ENCODE data around the gene TLE5. TPM values are rescaled to one million over a fixed set of nuclear protein-coding genes. Genes with fewer than 3 reads are reported as not detected.

The TLE5 gene
- total and polyA plus RNA-seq, 10 of the 15 experiments (the other 5 are each of a cell fraction or from before 2014, with no cell fraction given): 2.5 to 373 (median 154) TPM

DNA sequence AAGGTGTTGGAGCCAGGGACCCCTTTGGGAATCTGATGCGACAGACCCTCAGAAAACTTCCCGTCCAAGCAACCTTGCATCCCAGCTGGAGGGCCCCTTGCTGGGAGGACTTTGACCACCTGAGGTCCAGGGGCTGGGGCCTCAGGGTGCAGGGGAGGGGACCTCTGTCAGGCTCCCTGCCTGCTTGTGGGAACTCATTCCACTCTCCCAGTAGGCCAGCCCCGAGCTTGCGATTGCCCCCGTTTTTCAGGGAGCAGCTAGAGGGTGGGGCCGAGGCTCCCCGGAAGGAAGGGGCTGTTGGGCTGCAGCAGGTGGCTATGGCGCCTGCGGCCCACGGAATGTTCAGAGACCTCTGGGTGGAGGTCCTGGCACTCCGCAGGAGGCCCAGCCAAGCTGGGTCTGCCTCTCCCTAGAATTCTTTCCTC is 34.6 kb upstream of the TLE5 start:
- intact Hi-C loops (cut with micrococcal nuclease; ENCODE audit: unreplicated experiment): no loop called here
- 93% methylated on average over 11 of the region's 11 CpGs for WGBS (ENCODE audit: insufficient coverage, insufficient replicate concordance, low lambda C conversion rate, missing lambda C conversion rate)
- peaks cover 17% of the 10 kb centered on the region for H3K4me1 ChIP-seq (ENCODE audit: control insufficient read depth, insufficient read depth, low read length)
- CTCF ChIA-PET: interaction anchor here (1.0 kb wide), 1 partner anchor 28 kb away, joined by 3 read pairs; no protein-coding TSS in a partner anchor
- H2AFZ ChIP-seq (ENCODE audit: control insufficient read depth, low read depth, low read length): no peak overlapping the region
- H3K36me3 ChIP-seq (ENCODE audit: control insufficient read depth in 2 of 2, insufficient read depth in 2 of 2, low read length in 1 of 2): no peaks in the 10 kb centered on the region
- RAD21 ChIA-PET (ENCODE audit: unreplicated experiment): interaction anchor here (0.7 kb wide), 1 partner anchor 111 kb away, joined by 3 read pairs; no protein-coding TSS in a partner anchor
- no peak for TF ChIP-seq PML (IDR thresholded peaks at IDR 0.05; ENCODE audit: low read length)
- TF ChIP-seq, protein P1, sequence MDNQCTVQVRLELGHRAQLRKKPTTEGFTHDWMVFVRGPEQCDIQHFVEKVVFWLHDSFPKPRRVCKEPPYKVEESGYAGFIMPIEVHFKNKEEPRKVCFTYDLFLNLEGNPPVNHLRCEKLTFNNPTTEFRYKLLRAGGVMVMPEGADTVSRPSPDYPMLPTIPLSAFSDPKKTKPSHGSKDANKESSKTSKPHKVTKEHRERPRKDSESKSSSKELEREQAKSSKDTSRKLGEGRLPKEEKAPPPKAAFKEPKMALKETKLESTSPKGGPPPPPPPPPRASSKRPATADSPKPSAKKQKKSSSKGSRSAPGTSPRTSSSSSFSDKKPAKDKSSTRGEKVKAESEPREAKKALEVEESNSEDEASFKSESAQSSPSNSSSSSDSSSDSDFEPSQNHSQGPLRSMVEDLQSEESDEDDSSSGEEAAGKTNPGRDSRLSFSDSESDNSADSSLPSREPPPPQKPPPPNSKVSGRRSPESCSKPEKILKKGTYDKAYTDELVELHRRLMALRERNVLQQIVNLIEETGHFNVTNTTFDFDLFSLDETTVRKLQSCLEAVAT (IDR thresholded peaks at IDR 0.05): no peak
- TF ChIP-seq ZSCAN29 (IDR thresholded peaks at IDR 0.05): no peak
- TF ChIP-seq, protein P2, sequence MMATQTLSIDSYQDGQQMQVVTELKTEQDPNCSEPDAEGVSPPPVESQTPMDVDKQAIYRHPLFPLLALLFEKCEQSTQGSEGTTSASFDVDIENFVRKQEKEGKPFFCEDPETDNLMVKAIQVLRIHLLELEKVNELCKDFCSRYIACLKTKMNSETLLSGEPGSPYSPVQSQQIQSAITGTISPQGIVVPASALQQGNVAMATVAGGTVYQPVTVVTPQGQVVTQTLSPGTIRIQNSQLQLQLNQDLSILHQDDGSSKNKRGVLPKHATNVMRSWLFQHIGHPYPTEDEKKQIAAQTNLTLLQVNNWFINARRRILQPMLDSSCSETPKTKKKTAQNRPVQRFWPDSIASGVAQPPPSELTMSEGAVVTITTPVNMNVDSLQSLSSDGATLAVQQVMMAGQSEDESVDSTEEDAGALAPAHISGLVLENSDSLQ (IDR thresholded peaks at IDR 0.05): no peak
- TF ChIP-seq USF1 (IDR thresholded peaks at IDR 0.05; ENCODE audit: borderline replicate concordance, extremely low read length, insufficient read depth, low read depth, low read length): no peak
- TF ChIP-seq TARDBP (IDR thresholded peaks at IDR 0.05; ENCODE audit: borderline replicate concordance): no peak
- no peak for TF ChIP-seq CREB1 (IDR thresholded peaks at IDR 0.05; ENCODE audit: low read depth)
- DNase-seq (ENCODE audit: low read depth, low spot score) (no peak), ATAC-seq (no peak), FAIRE-seq (no peak)
- H3K4me2 ChIP-seq (ENCODE audit: control insufficient read depth, insufficient read depth): no peak overlapping the region
- POLR2A ChIA-PET: interaction anchor here (0.6 kb wide), 1 partner anchor 112 kb away, joined by 3 read pairs; no protein-coding TSS in a partner anchor
- no peaks in the 10 kb centered on the region for H3K9me3 ChIP-seq (replicated peaks; ENCODE audit: control insufficient read depth, insufficient read depth, low read length)
- H4K20me1 ChIP-seq (ENCODE audit: control insufficient read depth, insufficient read depth): no peaks in the 10 kb centered on the region
- in situ Hi-C loops (cut with MboI): no loop called here
- no peak overlapping the region for H3K9ac ChIP-seq (ENCODE audit: control insufficient read depth, insufficient read depth, low read length)
- BruUV-seq (replicated peaks): no TSS peak
- no peak overlapping the region for H3K4me3 ChIP-seq
- no peaks in the 10 kb centered on the region; a peak in 2 of 4 replicates for H3K27me3 ChIP-seq (replicated peaks in 1 of 2; ENCODE audit: control insufficient read depth in 2 of 2, insufficient read depth in 2 of 2, low read length in 1 of 2)
- H3K27ac ChIP-seq (ENCODE audit: control insufficient read depth, insufficient read depth): no peak overlapping the region
- no peaks in the 10 kb centered on the region for H3K79me2 ChIP-seq (ENCODE audit: control insufficient read depth, insufficient read depth, low read length)
- SMC1A ChIA-PET (ENCODE audit: uncharacterized antibody, unreplicated experiment): no interaction called here

Data from GM12878 (cell line).